NCI-H1105 treated with DMSO at 0.1 percent for 48 hours (cell line): ENCODE results near the gene ADCY3.
A peak's percentile ranks its signal among the peaks of the same experiment; 100 is the strongest.

Experiments used
- DNase-seq: peaks from one replicate; lab custom pipeline; 2025; lab: John Stamatoyannopoulos, UW

Gene ADCY3

GRCh38 chr2:24925815-24926214 is 5.8 kb upstream of the ADCY3 start:
- no peak for DNase-seq

DNA sequence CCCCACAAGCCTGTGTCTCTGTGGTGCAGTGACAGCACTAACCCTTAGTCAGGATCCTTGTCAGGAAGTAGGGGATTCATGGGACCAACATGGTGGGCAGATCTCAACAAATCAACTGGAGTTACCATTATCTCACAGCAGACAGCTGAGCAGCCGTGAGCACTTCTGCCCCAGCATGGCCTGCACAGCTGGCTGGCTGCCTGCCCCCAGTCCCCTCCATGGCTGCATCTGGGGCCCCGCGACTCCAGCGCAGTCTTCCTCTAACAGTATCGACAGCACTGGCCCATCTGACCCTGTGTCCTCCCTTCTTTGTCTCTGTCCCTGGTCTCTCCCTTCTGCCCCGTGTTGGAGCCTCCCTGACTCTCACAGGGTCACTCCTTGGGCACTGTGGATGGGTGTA is 4.7 kb upstream of the ADCY3 start:
- DNase-seq: no peak

DNA sequence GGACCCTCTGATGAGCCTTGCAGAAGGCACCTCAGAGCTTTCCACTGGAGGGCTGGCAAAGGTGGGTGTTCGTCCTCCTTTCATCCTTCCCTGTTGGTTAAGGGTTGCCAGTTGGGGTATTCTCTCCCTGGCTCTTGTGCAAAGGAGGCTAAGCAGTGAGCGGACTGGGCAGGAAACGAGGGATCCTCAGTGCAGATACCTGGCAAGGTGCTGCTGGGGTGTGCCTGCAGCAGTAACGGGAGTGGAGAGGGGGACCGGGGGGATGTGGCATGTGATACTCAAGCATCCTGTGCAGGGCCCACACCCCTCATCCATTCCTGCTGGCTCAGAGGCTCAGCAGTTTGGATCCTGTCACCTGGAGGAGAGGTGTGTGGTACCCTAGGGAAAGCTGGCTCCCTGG is 4.2 kb upstream of the ADCY3 start:
- DNase-seq: no peak

DNA sequence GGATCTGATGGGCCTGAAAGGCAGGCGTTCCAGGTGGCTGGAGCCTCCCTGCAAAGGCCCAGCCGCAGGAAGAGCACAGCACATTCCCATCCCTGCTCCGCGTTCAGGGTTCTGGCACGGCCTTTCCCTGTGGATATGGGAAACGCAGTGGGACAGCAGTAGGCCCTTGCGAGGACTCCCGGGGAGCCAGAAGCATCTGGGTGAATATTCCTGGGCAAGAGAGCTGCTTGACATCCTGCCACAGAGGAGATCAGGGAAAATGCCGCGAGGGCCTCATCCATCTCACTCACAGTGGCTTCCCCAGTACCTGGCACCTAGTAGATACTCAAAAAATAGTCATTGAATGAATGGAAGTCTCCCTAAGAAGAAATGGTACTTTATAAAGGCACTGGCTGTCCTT is 3.1 kb upstream of the ADCY3 start:
- DNase-seq: no peak

- no peak for DNase-seq
Observed at GRCh38 chr2:24922556-24922955, 2.5 kb upstream of the ADCY3 start.

GRCh38 chr2:24920809-24921441 is 888 bp upstream of the ADCY3 start:
- peak; percentile 8 for DNase-seq

GRCh38 chr2:24919506-24920097 is 435 bp downstream of the ADCY3 start:
- no peak for DNase-seq

DNA sequence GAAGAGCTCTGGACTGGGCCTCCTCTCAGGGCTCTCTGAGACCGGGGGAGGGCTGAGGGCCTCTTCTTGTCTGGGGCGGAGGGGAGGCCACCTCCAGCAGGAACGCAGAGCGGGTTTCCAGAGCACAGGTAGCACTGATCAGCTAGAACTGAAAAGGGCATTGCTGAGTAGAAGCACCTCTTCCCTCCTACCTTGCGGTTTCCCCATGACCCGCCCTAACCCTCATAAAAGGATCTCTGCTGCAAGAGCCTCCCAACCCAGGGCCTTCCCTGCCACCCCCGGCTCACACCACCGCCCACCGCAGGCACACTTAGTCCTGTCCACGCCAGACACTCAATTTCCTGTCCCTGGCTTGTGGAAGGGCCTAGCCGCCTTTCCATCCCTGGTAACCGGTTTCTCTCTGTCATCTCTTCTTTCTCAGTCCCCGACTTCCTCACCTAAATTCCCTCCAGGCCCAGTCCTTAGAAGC is 966 bp downstream of the ADCY3 start:
- peak; percentile 26 for DNase-seq

- no peak for DNase-seq
Observed at GRCh38 chr2:24918326-24919036, 1.6 kb downstream of the ADCY3 start.

GRCh38 chr2:24917731-24918325 is 2.2 kb downstream of the ADCY3 start:
- no peak for DNase-seq

DNA sequence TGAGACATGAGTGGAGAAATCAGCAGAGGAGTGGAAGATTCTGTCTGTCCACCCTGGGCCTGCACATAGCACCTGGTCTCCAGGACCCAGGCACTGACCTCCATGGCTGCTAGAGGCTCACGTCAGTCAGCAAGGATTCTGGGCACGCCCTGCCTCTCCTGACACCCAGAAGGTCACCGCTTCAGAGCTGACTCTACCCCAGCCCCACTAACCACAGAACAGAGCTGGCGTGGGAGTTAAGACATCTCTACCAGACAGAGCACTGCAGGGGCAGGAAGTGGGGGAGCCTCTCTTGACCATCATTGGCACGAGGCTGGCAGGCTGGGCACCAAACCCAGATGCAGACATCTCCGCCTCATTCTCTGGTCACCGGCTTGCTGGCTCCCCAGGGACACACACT is 3.0 kb downstream of the ADCY3 start:
- DNase-seq: no peak

GRCh38 chr2:24915796-24916195 is 4.2 kb downstream of the ADCY3 start:
- no peak for DNase-seq

DNA sequence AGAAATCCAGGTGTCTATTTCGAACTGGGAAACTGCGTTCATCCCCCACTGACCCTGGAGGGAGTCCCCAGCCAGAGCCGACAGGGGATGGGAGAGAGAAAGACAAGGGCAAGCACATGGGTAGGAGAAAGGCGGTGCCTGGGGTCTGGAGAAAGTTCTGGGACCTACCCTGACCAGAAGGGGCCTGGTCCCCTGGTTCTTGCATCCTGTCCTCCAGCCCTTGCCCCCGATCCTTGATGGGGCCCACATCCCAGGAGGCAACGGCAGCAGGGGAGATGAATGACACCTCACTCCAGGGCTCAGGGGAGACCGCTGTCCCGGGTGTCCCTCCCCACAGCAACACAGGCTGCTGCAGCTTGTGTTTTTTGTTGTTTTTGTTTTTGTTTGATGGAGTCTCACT is 4.9 kb downstream of the ADCY3 start:
- no peak for DNase-seq

GRCh38 chr2:24914713-24915112 is 5.3 kb downstream of the ADCY3 start:
- no peak for DNase-seq

- no peak for DNase-seq
Observed at GRCh38 chr2:24913911-24914310, 6.1 kb downstream of the ADCY3 start.

- DNase-seq: no peak
Observed at GRCh38 chr2:24912986-24913385, 7.1 kb downstream of the ADCY3 start.

DNA sequence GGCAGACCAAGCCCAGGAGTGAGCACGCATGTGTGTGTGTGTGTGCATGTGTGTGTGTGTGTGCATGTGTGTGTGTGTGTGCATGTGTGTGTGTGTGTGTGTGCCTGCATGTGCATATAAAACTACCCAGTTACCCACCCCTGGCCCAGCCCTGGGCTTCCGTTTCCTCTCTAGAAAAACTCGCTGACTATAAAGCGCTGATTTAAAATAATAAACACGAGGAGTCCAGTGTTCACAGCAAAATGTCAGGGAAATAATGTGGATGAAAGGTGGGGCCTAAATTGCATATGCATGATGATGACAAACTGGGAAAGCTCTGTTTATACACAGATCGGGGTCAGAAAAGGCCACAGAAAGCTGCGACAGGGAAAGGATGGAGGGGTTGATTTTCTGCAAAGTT is 7.5 kb downstream of the ADCY3 start:
- no peak for DNase-seq

- no peak for DNase-seq
Observed at GRCh38 chr2:24910245-24910644, 9.8 kb downstream of the ADCY3 start.

DNA sequence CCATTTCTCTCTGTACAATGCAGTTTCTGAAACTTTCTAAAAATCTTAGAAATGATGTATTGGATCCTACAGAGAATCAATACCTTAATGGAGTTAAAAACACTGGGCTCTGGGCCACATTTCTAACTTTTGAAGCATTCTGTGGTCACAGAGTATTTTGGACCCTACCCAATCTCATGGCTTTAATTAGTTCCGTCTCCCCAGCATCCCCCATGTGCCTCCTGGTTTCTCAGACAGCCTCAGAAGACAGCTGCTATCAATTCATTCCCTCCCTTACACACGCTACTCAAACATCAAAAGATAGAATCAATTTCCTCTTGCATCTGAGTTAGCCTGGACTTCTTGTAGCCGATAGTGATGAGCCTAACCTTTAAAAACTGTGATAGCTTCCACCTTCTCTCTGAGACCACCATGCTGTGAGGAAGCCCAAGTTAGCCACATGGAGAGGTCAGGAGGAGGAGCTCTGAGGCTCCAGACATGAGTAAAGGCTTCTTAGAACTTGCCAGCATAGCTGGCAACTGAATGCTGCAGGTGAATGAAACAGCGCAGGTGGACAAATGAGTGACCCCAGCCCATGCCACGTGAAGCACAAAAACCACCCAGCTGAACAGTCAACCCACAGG is 10.4 kb downstream of the ADCY3 start:
- no peak for DNase-seq

- DNase-seq: no peak
Observed at GRCh38 chr2:24908461-24908901, 11.6 kb downstream of the ADCY3 start.

DNA sequence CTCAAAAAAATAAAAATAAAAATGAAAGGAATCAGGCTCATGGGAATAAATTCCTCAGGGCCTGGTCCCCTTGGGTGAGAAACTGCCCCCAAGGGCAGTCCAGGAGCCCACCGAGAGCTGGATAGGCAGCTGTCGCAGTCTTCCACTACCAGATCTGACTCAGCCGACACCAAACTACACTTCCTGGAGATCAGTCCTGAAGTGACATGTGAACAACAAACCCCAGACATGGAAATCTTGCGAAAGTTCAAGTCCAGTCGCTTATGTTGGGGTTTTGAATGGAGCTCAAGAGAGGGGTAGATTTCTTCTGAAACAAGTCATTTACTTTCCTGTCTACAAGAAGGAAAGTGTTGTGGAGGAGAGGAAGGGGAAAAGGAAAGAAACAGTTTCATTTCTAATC is 12.9 kb downstream of the ADCY3 start:
- DNase-seq: no peak

DNA sequence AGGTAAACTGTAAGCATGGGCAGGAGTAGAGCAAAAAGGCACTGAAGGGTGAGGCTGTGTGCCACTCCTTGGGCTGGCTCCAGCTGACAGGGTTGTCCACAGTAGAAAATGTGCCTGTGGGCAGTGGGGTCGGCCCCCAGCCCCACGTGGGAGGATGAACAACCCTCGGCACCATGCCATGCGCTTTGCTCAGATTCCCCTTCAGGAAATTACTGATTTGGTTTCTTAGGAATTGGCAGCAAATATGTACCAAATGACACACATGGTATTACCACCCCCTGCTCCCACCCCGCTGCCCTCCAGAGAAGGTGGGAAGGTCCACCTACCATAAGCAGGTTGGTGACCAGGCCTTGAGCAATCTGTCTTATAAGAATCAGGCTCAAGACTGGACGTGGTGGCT is 13.6 kb downstream of the ADCY3 start:
- no peak for DNase-seq
